ENCODE data around the gene REPIN1.

The REPIN1 gene

DNA sequence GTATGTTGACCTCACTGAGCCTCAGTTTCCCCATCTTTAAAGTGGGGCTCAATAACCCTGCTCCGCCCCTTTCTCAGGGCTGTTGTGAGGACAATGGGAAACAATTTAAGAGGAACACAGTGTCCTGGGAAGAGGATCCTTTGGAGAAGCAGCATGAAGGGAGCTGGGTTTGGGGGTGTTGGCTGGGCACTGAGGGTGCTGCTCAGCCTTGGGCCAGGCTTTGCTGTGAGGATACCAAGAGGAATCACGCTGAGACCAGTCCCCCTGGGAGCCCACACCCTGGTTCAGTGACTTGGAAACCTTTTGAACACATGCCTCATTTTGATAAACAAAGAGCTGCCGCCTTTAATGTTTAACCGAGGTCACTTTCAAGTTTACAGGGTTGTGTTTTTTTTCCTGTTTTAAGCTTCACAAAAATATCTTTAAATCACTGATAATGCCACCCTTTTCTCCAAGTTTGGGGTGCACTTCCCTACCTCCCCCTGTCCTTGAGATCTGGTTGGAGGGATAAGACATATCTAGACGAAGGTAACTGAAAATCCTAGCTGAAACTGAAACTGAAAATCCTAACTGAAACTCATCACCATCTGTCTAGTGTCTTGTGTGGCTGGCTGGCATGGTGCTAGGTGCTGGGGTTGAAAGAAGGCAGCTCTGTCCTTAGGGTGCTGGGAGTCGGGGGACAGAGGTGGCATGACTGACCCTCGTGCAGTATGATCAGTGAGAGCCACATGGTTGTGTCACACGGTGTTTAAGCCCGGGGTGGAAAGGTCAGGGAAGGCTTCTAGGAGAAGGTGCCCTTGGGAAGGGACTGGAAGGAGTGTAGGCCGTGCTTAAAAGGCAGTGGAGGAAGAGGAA is 38.2 kb downstream of the REPIN1 start:
- H3K36me3 ChIP-seq = peaks cover 0 to 39% (median 10%) of the 10 kb centered on the region in 3 donors
- peak overlapping the region in 1 of 2 donors; percentile 93 for H3K4me3 ChIP-seq
- intact Hi-C loops (cut with DNase I; ENCODE audit: low total_unique reads) = loop anchor here (10.0 kb wide), 1 partner anchor 632 kb away; the partner anchor contains the start of gene ZNF467
- H3K27me3 ChIP-seq = no peaks in the 10 kb centered on the region
- TF ChIP-seq CTCF (IDR thresholded peaks at IDR 0.05) = no peak
- H3K27ac ChIP-seq = peak overlapping the region; percentile 97 to 98
- H3K9me3 ChIP-seq = no peaks in the 10 kb centered on the region
- DNase-seq = no peak
- H3K4me1 ChIP-seq = peaks cover 0 to 29% (median 23%) of the 10 kb centered on the region in 4 donors

DNA sequence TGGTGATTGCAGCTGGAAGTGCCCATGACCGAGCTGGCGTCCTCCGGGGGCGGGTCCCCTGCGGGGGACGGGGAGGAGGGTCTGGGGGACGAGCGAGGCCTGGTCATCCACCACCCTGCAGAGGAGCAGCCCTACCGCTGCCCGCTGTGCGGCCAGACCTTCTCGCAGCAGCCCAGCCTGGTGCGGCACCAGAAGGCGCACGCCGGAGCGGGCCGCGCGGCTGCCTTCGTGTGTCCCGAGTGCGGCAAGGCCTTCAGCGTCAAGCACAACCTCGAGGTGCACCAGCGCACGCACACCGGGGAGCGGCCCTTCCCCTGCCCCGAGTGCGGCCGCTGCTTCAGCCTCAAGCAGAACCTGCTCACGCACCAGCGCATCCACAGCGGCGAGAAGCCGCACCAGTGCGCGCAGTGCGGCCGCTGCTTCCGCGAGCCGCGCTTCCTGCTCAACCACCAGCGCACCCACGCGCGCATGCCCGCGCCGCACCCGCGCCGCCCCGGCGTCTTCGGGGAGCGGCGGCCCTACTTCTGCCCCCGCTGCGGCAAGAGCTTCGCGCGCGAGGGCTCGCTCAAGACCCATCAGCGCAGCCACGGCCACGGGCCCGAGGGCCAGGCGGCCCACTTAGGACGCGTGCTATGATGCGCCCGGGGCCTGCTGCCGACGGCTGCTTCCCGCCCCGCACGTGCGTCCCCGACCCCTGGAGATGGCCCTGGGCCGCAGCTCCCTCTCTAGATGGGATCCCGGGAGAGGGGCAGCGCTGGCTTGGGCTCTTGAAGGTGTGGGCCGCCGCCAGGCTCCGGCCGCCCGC is 39.2 kb downstream of the REPIN1 start:
- Histone ChIP-seq H3K4me3 (no peak overlapping the region), H3K27me3 (no peaks in the 10 kb centered on the region), H3K9me3 (no peaks in the 10 kb centered on the region), H3K36me3 (peaks cover 0 to 49% (median 10%) of the 10 kb centered on the region in 3 donors), H3K27ac (peak overlapping the region in 1 of 2 donors; percentile 97), H3K4me1 (peaks cover 0 to 29% (median 23%) of the 10 kb centered on the region in 4 donors)
- intact Hi-C loops (cut with DNase I; ENCODE audit: low total_unique reads) = loop anchor here (10.0 kb wide), 1 partner anchor 633 kb away; the partner anchor contains the start of gene ZNF467
- no peak for DNase-seq
- TF ChIP-seq CTCF (IDR thresholded peaks at IDR 0.05) = no peak

DNA sequence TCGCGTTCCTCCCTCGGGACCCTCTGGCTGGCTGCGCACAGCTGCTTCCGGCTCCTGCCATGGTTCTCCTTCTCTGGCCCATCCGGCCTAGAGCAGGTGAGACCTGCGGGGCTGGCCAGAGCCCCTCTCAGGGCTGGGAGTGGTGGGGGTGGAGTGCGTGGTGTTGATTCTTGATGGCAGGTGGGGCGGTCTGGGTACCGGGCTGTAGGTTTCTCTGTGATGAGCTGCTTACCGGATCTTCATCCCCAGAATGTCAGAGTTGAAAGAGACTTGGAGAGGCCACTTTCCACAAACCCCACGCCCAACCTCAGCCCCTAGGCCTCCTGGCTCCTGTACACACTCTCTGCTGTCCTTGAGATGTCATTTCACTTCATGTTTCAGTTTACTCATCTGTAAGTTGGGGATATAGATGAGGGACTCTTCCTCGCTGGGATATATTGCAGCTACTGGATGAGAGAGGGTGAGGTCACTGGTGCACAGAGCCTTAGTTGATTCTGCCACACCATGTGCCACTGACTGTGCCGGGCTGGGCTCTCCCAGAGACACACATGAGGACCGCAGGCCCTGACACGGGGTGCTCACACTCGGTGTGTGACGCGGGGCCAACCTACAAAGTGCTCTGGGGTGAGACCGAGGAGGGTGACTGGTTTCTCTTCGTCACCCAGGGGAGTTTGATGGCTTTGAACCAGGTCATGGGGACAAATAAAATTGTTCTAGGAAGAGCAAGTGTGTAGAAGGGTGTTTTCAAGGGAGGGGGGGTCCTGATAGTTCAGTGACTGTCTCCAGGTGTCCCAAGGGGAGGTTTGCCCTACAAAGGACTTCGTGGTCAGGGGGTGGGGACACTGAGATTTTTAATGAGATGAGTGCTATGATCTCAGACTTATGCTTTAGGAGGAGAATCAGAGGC is 40.0 kb downstream of the REPIN1 start:
- H3K4me3 ChIP-seq = no peak overlapping the region
- intact Hi-C loops (cut with DNase I; ENCODE audit: low total_unique reads) = loop anchor here (10.0 kb wide), 1 partner anchor 634 kb away; the partner anchor contains the start of gene ZNF467
- H3K27me3 ChIP-seq = no peaks in the 10 kb centered on the region
- H3K4me1 ChIP-seq = peaks cover 0 to 26% (median 20%) of the 10 kb centered on the region in 4 donors
- peaks cover 0 to 50% (median 10%) of the 10 kb centered on the region in 3 donors for H3K36me3 ChIP-seq
- TF ChIP-seq CTCF (IDR thresholded peaks at IDR 0.05) = no peak
- no peak overlapping the region for H3K27ac ChIP-seq
- no peak for DNase-seq
- no peaks in the 10 kb centered on the region for H3K9me3 ChIP-seq

DNA sequence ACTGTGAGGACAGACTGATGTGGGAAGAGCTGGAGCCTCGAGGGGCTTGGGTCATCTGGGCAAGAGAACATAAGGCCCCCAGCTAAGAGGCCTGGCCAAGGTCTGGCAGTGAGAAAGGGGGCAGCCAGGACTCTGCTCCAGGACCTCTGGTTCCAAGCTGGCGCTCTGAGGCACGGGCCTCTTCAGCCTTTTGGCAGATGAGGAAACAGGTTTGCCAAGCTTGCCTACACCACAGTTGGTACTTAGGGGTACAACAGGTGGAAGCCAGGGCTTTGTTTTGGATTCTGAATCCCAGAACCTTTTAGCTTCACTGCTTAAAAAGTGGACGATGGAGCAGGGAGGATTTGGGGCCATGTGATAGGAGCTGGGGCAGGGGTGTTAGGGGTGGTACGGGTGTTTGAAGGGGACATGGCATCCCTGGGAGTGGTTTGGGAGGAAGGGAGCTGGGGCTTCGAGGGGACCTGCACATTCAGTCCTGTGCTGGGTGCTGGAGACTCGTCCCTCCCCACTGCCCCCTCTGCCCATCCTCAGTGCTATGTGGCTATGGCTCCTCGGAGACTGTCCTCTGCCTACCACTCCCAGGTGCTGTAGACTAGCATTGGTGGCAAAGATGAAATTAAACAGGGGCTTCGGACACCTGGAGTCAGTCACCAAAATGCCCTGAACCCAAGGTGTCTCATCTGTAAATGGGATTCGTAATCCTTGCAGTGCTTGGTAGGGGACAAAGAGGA is 40.8 kb downstream of the REPIN1 start:
- Histone ChIP-seq H3K36me3 (peaks cover 0 to 50% (median 10%) of the 10 kb centered on the region in 3 donors), H3K9me3 (no peaks in the 10 kb centered on the region), H3K4me3 (no peak overlapping the region), H3K27me3 (no peaks in the 10 kb centered on the region), H3K27ac (no peak overlapping the region), H3K4me1 (peaks cover 0 to 18% (median 12%) of the 10 kb centered on the region in 4 donors)
- DNase-seq = no peak
- intact Hi-C loops (cut with DNase I; ENCODE audit: low total_unique reads) = loop anchor here (10.0 kb wide), 1 partner anchor 635 kb away; the partner anchor contains the start of gene ZNF467
- no peak for TF ChIP-seq CTCF (IDR thresholded peaks at IDR 0.05)
